ENCODE results near the gene LHPP. TPM values are rescaled to one million over a fixed set of nuclear protein-coding genes. Genes with fewer than 3 reads are reported as not detected.

LHPP gene
- total RNA-seq, 1 donor from 2014 or later, result 24.5 TPM

DNA sequence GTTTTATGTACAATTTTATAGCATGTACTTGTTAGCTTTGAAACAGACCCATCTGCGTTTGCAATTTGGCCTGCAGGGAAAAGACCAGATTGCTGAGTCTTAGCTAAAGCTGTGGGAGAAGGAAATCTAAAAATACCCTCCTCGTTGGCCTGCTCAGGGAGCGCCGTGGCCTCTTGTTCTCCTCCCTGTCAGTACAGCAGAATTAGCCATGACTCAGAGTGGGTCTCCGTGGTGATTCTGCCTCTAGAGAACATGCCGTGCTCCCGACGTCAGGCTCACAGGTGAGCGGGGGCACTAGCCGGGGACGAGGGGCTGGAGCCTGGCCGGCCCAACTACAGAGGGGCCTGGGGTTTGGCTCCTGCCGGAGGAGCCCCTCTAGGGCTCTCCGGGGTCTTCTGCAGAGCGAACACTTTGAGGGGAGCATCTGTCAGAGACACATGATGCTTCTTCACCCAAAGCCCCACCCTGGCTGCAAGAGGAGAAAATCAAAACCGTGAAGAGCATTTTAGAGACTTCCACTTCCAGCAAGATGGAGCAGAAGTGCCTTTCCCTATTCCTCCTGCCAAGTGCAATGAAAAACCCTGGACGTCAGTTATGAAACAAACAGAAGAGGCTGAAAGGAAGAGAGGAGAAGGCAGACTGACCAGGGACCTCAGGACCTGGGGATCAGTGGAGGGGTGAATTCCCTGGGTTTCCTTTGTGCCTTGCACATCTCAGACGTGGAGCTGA lies 98.9 kb downstream of the LHPP start:
- H3K4me1 ChIP-seq, result peaks cover 11% of the 10 kb centered on the region
- no peak overlapping the region for H3K9ac ChIP-seq
- H2AFZ ChIP-seq (replicated peaks), result no peak overlapping the region
- Mint-ChIP-seq H3K4me3 (no peak overlapping the region), H3K36me3 (no peaks in the 10 kb centered on the region), H3K27me3 (ENCODE audit: insufficient read depth, low read depth) (peaks cover 10% of the 10 kb centered on the region), H3K9me3 (peaks cover 2% of the 10 kb centered on the region), H3K4me1 (peaks cover 26% of the 10 kb centered on the region), H3K27ac (no peak overlapping the region)
- no peak overlapping the region for H3K27ac ChIP-seq
- H4K20me1 ChIP-seq (ENCODE audit: low read depth), result no peaks in the 10 kb centered on the region
- no peak overlapping the region for H3K4me2 ChIP-seq
- H3K27me3 ChIP-seq, result no peaks in the 10 kb centered on the region
- TF ChIP-seq, protein P1, sequence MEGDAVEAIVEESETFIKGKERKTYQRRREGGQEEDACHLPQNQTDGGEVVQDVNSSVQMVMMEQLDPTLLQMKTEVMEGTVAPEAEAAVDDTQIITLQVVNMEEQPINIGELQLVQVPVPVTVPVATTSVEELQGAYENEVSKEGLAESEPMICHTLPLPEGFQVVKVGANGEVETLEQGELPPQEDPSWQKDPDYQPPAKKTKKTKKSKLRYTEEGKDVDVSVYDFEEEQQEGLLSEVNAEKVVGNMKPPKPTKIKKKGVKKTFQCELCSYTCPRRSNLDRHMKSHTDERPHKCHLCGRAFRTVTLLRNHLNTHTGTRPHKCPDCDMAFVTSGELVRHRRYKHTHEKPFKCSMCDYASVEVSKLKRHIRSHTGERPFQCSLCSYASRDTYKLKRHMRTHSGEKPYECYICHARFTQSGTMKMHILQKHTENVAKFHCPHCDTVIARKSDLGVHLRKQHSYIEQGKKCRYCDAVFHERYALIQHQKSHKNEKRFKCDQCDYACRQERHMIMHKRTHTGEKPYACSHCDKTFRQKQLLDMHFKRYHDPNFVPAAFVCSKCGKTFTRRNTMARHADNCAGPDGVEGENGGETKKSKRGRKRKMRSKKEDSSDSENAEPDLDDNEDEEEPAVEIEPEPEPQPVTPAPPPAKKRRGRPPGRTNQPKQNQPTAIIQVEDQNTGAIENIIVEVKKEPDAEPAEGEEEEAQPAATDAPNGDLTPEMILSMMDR (IDR thresholded peaks at IDR 0.05), result no peak
- TF ChIP-seq EZH2phosphoT487 (IDR thresholded peaks at IDR 0.05) (no peak), EZH2 (IDR thresholded peaks at IDR 0.05) (no peak)
- no peaks in the 10 kb centered on the region for H3K36me3 ChIP-seq
- no peak for DNase-seq (ENCODE audit: low spot score)
- no peaks in the 10 kb centered on the region for H3K79me2 ChIP-seq (ENCODE audit: low read depth)
- no peak overlapping the region for H3K4me3 ChIP-seq
- no peaks in the 10 kb centered on the region for H3K9me3 ChIP-seq (ENCODE audit: low read depth)
- peaks cover 2% of the 10 kb centered on the region for H3F3A ChIP-seq (ENCODE audit: low read depth)

DNA sequence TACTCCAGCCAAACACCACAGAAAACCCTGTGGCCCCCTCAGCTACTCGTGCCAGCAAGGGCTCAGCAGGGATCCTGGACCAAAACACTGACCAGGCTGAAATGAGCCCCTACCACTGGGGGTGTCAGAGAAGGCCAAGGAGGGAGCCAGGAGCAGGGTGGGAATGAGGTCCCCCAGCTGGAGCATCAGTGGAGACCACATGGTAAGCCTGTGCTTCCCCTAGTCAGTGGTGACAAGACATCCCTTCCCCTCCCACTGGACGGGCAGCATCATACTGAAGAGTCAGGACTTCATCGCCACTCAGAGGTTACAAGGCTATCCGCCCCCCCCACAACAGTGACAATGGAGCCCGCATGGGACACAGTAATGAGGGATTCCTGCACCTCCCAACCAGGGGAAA lies 99.6 kb downstream of the LHPP start:
- Histone ChIP-seq H3K9ac (no peak overlapping the region), H3K36me3 (no peaks in the 10 kb centered on the region), H3K79me2 (ENCODE audit: low read depth) (no peaks in the 10 kb centered on the region), H3K27ac (no peak overlapping the region), H3K4me1 (peaks cover 13% of the 10 kb centered on the region), H2AFZ (replicated peaks) (no peak overlapping the region), H3F3A (ENCODE audit: low read depth) (peaks cover 3% of the 10 kb centered on the region), H3K4me2 (no peak overlapping the region), H3K27me3 (no peaks in the 10 kb centered on the region), H4K20me1 (ENCODE audit: low read depth) (no peaks in the 10 kb centered on the region), H3K9me3 (ENCODE audit: low read depth) (no peaks in the 10 kb centered on the region), H3K4me3 (no peak overlapping the region)
- DNase-seq (ENCODE audit: low spot score), result no peak
- Mint-ChIP-seq H3K4me1 (peaks cover 28% of the 10 kb centered on the region), H3K4me3 (no peak overlapping the region), H3K27me3 (ENCODE audit: insufficient read depth, low read depth) (peaks cover 11% of the 10 kb centered on the region), H3K27ac (no peak overlapping the region), H3K9me3 (peaks cover 2% of the 10 kb centered on the region), H3K36me3 (no peaks in the 10 kb centered on the region)
- TF ChIP-seq EZH2phosphoT487 (IDR thresholded peaks at IDR 0.05) (no peak), EZH2 (IDR thresholded peaks at IDR 0.05) (no peak)
- TF ChIP-seq, protein P1 (IDR thresholded peaks at IDR 0.05), result no peak

DNA sequence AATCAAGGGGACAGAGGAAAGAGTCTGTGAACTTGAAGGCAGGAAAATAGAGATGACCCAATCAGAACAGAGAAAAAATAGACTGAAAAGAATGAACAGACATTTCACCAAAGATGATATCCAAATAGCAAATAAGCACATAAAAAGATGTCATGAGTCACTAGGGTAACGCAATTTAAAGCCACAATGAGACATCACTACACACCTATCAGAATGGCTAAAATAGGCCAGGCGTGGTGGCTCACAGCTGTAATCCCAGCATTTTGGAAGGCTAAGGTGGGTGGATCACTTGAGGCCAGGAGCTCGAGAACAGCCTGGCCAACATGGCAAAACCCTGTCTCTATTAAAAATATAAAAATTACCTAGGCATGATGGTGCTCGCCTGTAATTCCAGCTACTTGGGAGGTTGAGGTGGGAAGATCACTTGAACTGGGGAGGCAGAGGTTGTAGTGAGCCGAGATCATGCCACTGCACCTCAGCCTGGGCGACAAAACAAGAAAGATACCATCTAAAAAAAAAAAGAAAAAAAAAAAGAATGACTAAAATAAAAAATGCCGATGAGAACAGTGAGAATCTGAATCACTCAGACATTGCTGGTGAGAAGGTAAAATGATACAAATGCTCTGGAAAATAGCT lies 100.9 kb downstream of the LHPP start:
- no peak overlapping the region for H3K27ac ChIP-seq
- peaks cover 13% of the 10 kb centered on the region for H3K4me1 ChIP-seq
- Mint-ChIP-seq H3K27me3 (ENCODE audit: insufficient read depth, low read depth) (peaks cover 12% of the 10 kb centered on the region), H3K27ac (no peak overlapping the region), H3K4me3 (no peak overlapping the region), H3K9me3 (peaks cover 2% of the 10 kb centered on the region), H3K4me1 (peaks cover 28% of the 10 kb centered on the region), H3K36me3 (no peaks in the 10 kb centered on the region)
- H4K20me1 ChIP-seq (ENCODE audit: low read depth), result no peaks in the 10 kb centered on the region
- H3F3A ChIP-seq (ENCODE audit: low read depth), result peaks cover 3% of the 10 kb centered on the region
- DNase-seq (ENCODE audit: low spot score), result no peak
- TF ChIP-seq EZH2phosphoT487 (IDR thresholded peaks at IDR 0.05) (no peak), EZH2 (IDR thresholded peaks at IDR 0.05) (no peak)
- TF ChIP-seq, protein P1 (IDR thresholded peaks at IDR 0.05), result no peak
- no peaks in the 10 kb centered on the region for H3K9me3 ChIP-seq (ENCODE audit: low read depth)
- no peak overlapping the region for H2AFZ ChIP-seq (replicated peaks)
- no peaks in the 10 kb centered on the region for H3K79me2 ChIP-seq (ENCODE audit: low read depth)
- H3K27me3 ChIP-seq, result no peaks in the 10 kb centered on the region
- no peak overlapping the region for H3K9ac ChIP-seq
- H3K4me3 ChIP-seq, result no peak overlapping the region
- no peaks in the 10 kb centered on the region for H3K36me3 ChIP-seq
- no peak overlapping the region for H3K4me2 ChIP-seq

Data from neural progenitor cell (in vitro differentiated cells).